ENCODE results near the gene ALOX15. TPM values are rescaled to one million over a fixed set of nuclear protein-coding genes. Genes with fewer than 3 reads are reported as not detected.

ALOX15 gene
- total RNA-seq, 1 donor from 2014 or later: 0.45 TPM

- DNase-seq (ENCODE audit: low spot score in 2 of 2, unreplicated experiment in 2 of 2): no peak
- Mint-ChIP-seq H3K4me3 (no peak overlapping the region), H3K4me1 (peaks cover 30% of the 10 kb centered on the region), H3K27ac (no peak overlapping the region), H3K27me3 (ENCODE audit: low read depth) (no peaks in the 10 kb centered on the region), H3K36me3 (no peaks in the 10 kb centered on the region), H3K9me3 (peaks cover 4% of the 10 kb centered on the region)
- TF ChIP-seq, protein P1, sequence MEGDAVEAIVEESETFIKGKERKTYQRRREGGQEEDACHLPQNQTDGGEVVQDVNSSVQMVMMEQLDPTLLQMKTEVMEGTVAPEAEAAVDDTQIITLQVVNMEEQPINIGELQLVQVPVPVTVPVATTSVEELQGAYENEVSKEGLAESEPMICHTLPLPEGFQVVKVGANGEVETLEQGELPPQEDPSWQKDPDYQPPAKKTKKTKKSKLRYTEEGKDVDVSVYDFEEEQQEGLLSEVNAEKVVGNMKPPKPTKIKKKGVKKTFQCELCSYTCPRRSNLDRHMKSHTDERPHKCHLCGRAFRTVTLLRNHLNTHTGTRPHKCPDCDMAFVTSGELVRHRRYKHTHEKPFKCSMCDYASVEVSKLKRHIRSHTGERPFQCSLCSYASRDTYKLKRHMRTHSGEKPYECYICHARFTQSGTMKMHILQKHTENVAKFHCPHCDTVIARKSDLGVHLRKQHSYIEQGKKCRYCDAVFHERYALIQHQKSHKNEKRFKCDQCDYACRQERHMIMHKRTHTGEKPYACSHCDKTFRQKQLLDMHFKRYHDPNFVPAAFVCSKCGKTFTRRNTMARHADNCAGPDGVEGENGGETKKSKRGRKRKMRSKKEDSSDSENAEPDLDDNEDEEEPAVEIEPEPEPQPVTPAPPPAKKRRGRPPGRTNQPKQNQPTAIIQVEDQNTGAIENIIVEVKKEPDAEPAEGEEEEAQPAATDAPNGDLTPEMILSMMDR (IDR thresholded peaks at IDR 0.05; ENCODE audit: unreplicated experiment): no peak
Measured at GRCh38 chr17:4620531-4621101, 20.9 kb downstream of the ALOX15 start.

DNA sequence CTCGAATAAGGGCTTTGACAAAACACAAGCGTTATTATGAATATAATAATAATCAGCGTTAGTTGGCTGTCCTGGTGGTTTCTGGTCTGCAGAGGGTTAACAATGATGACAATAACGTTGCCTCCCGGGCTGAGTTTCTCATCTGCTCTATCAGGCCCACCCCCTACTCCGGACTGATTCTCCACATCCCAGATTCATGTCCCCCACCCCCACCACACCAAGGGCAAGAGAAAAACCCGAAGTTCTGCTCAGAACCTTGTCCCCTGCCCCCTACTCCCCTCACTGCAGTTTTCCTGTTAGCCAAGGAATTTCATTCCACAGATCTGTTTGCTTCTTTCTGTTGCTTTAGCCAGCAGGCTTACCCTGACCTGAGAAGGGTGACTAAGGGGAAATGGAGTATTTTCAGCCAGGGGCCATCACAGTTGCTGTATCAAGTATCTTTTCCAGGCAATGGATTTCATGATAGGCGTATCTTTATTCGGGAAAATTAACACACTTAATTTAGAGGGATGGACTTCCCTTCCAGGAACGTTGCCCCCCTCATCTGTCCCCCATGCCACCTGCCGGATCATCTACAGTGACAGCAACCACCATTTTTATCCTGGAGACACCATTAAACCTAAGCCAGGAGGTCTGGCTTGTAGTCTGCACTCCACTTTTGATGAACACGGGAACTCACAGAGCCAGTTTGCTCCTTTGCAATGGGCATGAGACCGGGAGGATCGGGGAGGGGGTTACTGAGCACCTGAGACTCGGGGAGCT is 23.7 kb downstream of the ALOX15 start:
- no peak for DNase-seq (ENCODE audit: low spot score in 2 of 2, unreplicated experiment in 2 of 2)
- no peak overlapping the region for H3K4me3 Mint-ChIP-seq
- TF ChIP-seq, protein P1 (IDR thresholded peaks at IDR 0.05; ENCODE audit: unreplicated experiment): no peak
- H3K4me1 Mint-ChIP-seq: peaks cover 20% of the 10 kb centered on the region
- H3K27me3 Mint-ChIP-seq (ENCODE audit: low read depth): no peaks in the 10 kb centered on the region
- no peaks in the 10 kb centered on the region for H3K9me3 Mint-ChIP-seq
- H3K27ac Mint-ChIP-seq: peak overlapping the region; percentile 54
- no peaks in the 10 kb centered on the region for H3K36me3 Mint-ChIP-seq

GRCh38 chr17:4617090-4617489 is 24.4 kb downstream of the ALOX15 start:
- Mint-ChIP-seq H3K9me3 (no peaks in the 10 kb centered on the region), H3K27ac (peak overlapping the region; percentile 28), H3K36me3 (no peaks in the 10 kb centered on the region), H3K27me3 (ENCODE audit: low read depth) (no peaks in the 10 kb centered on the region), H3K4me3 (no peak overlapping the region), H3K4me1 (peaks cover 24% of the 10 kb centered on the region)
- DNase-seq (ENCODE audit: low spot score in 2 of 2, unreplicated experiment in 2 of 2): no peak
- TF ChIP-seq, protein P1 (IDR thresholded peaks at IDR 0.05; ENCODE audit: unreplicated experiment): no peak

DNA sequence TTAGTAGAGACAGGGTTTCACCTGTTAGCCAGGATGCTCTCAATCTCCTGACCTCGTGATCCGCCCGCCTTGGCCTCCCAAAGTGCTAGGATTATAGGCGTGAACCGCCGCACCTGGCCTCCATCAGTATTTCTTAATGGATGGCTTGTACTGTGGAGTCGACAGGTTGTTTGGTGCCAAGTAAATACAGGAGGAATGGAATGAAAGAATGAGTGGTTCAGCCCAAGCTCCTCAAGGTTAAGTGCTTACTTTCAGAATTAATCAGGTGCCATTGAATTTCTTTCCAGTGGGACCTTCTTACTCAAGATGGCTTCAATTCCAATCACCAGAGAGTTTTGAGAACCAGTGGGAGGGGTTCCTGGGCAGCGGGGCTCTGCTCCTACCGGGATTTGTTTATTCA is 25.0 kb downstream of the ALOX15 start:
- Mint-ChIP-seq H3K27me3 (ENCODE audit: low read depth) (no peaks in the 10 kb centered on the region), H3K36me3 (no peaks in the 10 kb centered on the region), H3K9me3 (no peaks in the 10 kb centered on the region), H3K4me1 (peaks cover 26% of the 10 kb centered on the region), H3K27ac (no peak overlapping the region), H3K4me3 (no peak overlapping the region)
- DNase-seq (ENCODE audit: low spot score in 2 of 2, unreplicated experiment in 2 of 2): no peak
- TF ChIP-seq, protein P1 (IDR thresholded peaks at IDR 0.05; ENCODE audit: unreplicated experiment): no peak

DNA sequence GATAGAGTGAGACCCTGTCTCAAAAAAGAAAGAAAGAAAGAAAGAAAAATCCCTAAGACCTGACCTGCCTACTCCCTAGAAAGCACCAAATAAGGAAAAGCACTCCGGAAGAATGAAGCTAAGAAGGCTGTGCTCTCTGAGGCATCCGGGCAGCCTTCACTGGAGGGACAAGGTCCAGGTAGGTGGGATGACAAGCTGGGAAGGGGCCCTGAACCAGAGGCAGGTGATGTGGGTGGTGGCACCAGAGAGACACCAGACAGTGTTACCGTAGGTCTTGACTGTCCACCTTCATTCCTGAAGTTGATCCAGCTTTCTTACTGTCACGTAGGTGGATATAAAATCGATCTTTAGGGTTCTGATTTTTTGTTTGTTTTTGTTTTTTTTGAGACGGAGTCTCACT is 30.8 kb downstream of the ALOX15 start:
- Mint-ChIP-seq H3K36me3 (peaks cover 12% of the 10 kb centered on the region), H3K27ac (peak overlapping the region; percentile 98), H3K9me3 (no peaks in the 10 kb centered on the region), H3K4me1 (peaks cover 58% of the 10 kb centered on the region), H3K4me3 (no peak overlapping the region), H3K27me3 (ENCODE audit: low read depth) (no peaks in the 10 kb centered on the region)
- no peak for DNase-seq (ENCODE audit: low spot score in 2 of 2, unreplicated experiment in 2 of 2)
- TF ChIP-seq, protein P1 (IDR thresholded peaks at IDR 0.05; ENCODE audit: unreplicated experiment): no peak
